H9 (cell line): ENCODE results near the gene AHNAK2. TPM values are rescaled to one million over a fixed set of nuclear protein-coding genes. Genes with fewer than 3 reads are reported as not detected.

ENCODE experiments used
- DNase-seq: peaks from one replicate; pipeline ENCODE4 v3.0.0-alpha.2; 2017
- H2AFZ ChIP-seq: one replicate; pipeline ENCODE4 v1.6.1; 2013; ENCODE audit warnings: mild to moderate bottlenecking, low read length, control low read depth, moderate library complexity
- H2AK5ac ChIP-seq: 2 replicates; pipeline ENCODE4 v1.6.1; 2013; ENCODE audit warnings: low read length, control low read depth, mixed read lengths; ENCODE audit not compliant: insufficient read length
- H2BK120ac ChIP-seq: one replicate; pipeline ENCODE4 v1.6.1; 2013; ENCODE audit warnings: low read depth, mild to moderate bottlenecking, low read length, control low read depth, inconsistent platforms; ENCODE audit not compliant: poor library complexity, severe bottlenecking
- H2BK12ac ChIP-seq: 2 replicates; pipeline ENCODE4 v1.6.1; 2013; ENCODE audit warnings: low read length, control low read depth, mixed read lengths, low read depth; ENCODE audit not compliant: insufficient read length
- H2BK15ac ChIP-seq: 2 replicates; pipeline ENCODE4 v1.6.1; 2013; ENCODE audit warnings: low read depth, low read length, control low read depth
- H2BK20ac ChIP-seq: one replicate; pipeline ENCODE4 v1.6.1; 2013; ENCODE audit warnings: low read depth, mild to moderate bottlenecking, low read length, control low read depth, inconsistent platforms; ENCODE audit not compliant: poor library complexity, severe bottlenecking
- H2BK5ac ChIP-seq: 2 replicates; pipeline ENCODE4 v1.6.1; 2013; ENCODE audit warnings: low read length, control low read depth, mixed read lengths; ENCODE audit not compliant: insufficient read length
- H3K14ac ChIP-seq: 2 replicates; pipeline ENCODE4 v1.6.1; 2013; ENCODE audit warnings: low read length, control low read depth; ENCODE audit not compliant: insufficient read depth
- H3K18ac ChIP-seq: 2 replicates; pipeline ENCODE4 v1.6.1; 2013; ENCODE audit warnings: low read depth, mild to moderate bottlenecking, mixed read lengths, low read length, control low read depth; ENCODE audit not compliant: insufficient read length
- H3K23ac ChIP-seq: 2 replicates; pipeline ENCODE4 v1.6.1; 2013; ENCODE audit warnings: low read length, control low read depth, mixed read lengths, low read depth; ENCODE audit not compliant: insufficient read length
- H3K23me2 ChIP-seq: 2 replicates; pipeline ENCODE4 v1.6.1; 2013; ENCODE audit warnings: low read depth, mild to moderate bottlenecking, mixed read lengths, low read length, control low read depth; ENCODE audit not compliant: insufficient read length, poor library complexity, severe bottlenecking
- H3K27ac ChIP-seq: 2 replicates; pipeline ENCODE4 v1.5.1; 2013; ENCODE audit warnings: low read length, control low read depth, mixed read lengths, low read depth; ENCODE audit not compliant: insufficient read length
- H3K27me3 ChIP-seq: 2 replicates; pipeline ENCODE4 v1.6.1; 2013; ENCODE audit warnings: low read length, control low read depth, inconsistent platforms; ENCODE audit not compliant: insufficient read depth
- H3K4ac ChIP-seq: 2 replicates; pipeline ENCODE4 v1.6.1; 2013; ENCODE audit warnings: low read depth, mild to moderate bottlenecking, control low read depth, inconsistent platforms, low read length, moderate library complexity
- H3K4me1 ChIP-seq: 2 replicates; pipeline ENCODE4 v1.6.1; 2013; ENCODE audit warnings: low read length, control low read depth, inconsistent platforms; ENCODE audit not compliant: insufficient read depth
- H3K4me2 ChIP-seq: 2 replicates; pipeline ENCODE4 v1.6.1; 2013; ENCODE audit warnings: low read length, control low read depth, mixed read lengths; ENCODE audit not compliant: insufficient read length, insufficient read depth
- H3K56ac ChIP-seq: 2 replicates; pipeline ENCODE4 v1.6.1; 2013; ENCODE audit warnings: low read depth, mild to moderate bottlenecking, mixed read lengths, low read length, control low read depth; ENCODE audit not compliant: insufficient read length
- H3K79me1 ChIP-seq: 2 replicates; pipeline ENCODE4 v1.6.1; 2013; ENCODE audit warnings: low read depth, mild to moderate bottlenecking, moderate library complexity, low read length, control low read depth, inconsistent platforms; ENCODE audit not compliant: insufficient read depth, poor library complexity, severe bottlenecking
- H3K79me2 ChIP-seq: 2 replicates; pipeline ENCODE4 v1.6.1; 2013; ENCODE audit warnings: low read length, control low read depth, inconsistent platforms; ENCODE audit not compliant: insufficient read depth
- H3K9ac ChIP-seq: 2 replicates; pipeline ENCODE4 v1.6.1; 2013; ENCODE audit warnings: low read length, control low read depth, mixed read lengths; ENCODE audit not compliant: insufficient read length; ENCODE audit errors: extremely low read depth
- H3K9me3 ChIP-seq: one replicate; pipeline ENCODE4 v1.6.1; 2013; ENCODE audit warnings: low read depth, low read length, inconsistent platforms; ENCODE audit not compliant: control insufficient read depth
- H3T11ph ChIP-seq: one replicate; pipeline ENCODE4 v1.6.1; 2013; ENCODE audit warnings: mild to moderate bottlenecking, low read length, control low read depth, inconsistent platforms
- H4K20me1 ChIP-seq: one replicate; pipeline ENCODE4 v1.6.1; 2013; ENCODE audit not compliant: control insufficient read depth, insufficient read length, insufficient read depth
- H4K5ac ChIP-seq: 2 replicates; pipeline ENCODE4 v1.6.1; 2013; ENCODE audit warnings: low read depth, mild to moderate bottlenecking, mixed read lengths, low read length, control low read depth; ENCODE audit not compliant: insufficient read length
- H4K8ac ChIP-seq: replicated peaks from 2 replicates; pipeline ENCODE4 v1.6.1; 2013; ENCODE audit warnings: low read length, control low read depth, mixed read lengths, low read depth; ENCODE audit not compliant: insufficient read length
- H4K91ac ChIP-seq: 2 replicates; pipeline ENCODE4 v1.6.1; 2013; ENCODE audit warnings: low read depth, mild to moderate bottlenecking, moderate library complexity, mixed read lengths, low read length, control low read depth; ENCODE audit not compliant: insufficient read length
- H3K27ac Mint-ChIP-seq, 3 experiments: 2 replicates in 2 of 3; 3 replicates in 1 of 3; pipeline ENCODE4 v1.8.0; 2020 to 2021; ENCODE audit warnings: mixed read lengths in 3 of 3, mild to moderate bottlenecking in 1 of 3, moderate library complexity in 1 of 3
- H3K27me3 Mint-ChIP-seq: 2 replicates; pipeline ENCODE4 v1.8.0; 2021; ENCODE audit warnings: low read depth, mild to moderate bottlenecking, moderate library complexity, mixed read lengths
- H3K36me3 Mint-ChIP-seq, 3 experiments: 2 replicates in 2 of 3; 3 replicates in 1 of 3; pipeline ENCODE4 v1.8.0; 2020 to 2021; ENCODE audit warnings: low read depth in 3 of 3, mixed read lengths in 3 of 3; ENCODE audit not compliant: insufficient read depth in 1 of 3
- H3K4me1 Mint-ChIP-seq, 2 experiments: 2 replicates each; pipeline ENCODE4 v1.8.0; 2020; ENCODE audit warnings: mixed read lengths in 2 of 2
- H3K4me3 Mint-ChIP-seq, 2 experiments: 2 replicates in 1 of 2; 3 replicates in 1 of 2; pipeline ENCODE4 v1.8.0; 2020 to 2021; ENCODE audit warnings: mild to moderate bottlenecking in 2 of 2, mixed read lengths in 2 of 2, moderate library complexity in 1 of 2
- H3K9me3 Mint-ChIP-seq, 2 experiments: 2 replicates in 1 of 2; 3 replicates in 1 of 2; pipeline ENCODE4 v1.8.0; 2020; ENCODE audit warnings: mild to moderate bottlenecking in 2 of 2, mixed read lengths in 2 of 2, moderate library complexity in 1 of 2
- CTCF ChIP-seq: fragments of 200-600 bp; sonication (generic); conservative IDR thresholded peaks from 3 replicates; pipeline ENCODE4 v1.8.0; 2021; ENCODE audit warnings: antibody characterized with exemption, mild to moderate bottlenecking
- WGBS: extraction: QIAGEN DNeasy Blood & Tissue Kit; methylation state at CpG from one replicate; pipeline ENCODE4 v1.1.7; 2013; ENCODE audit warnings: missing lambda C conversion rate, low lambda C conversion rate, mixed read lengths; ENCODE audit not compliant: insufficient read length; ENCODE audit errors: extremely low coverage; 5-methylcytosine and 5-hydroxymethylcytosine counted together
- total RNA-seq: library from RNA; stranded (reverse); gene quantifications from 2 replicates; pipeline ENCODE4 v1.2.1, GENCODE V29; 2021

The AHNAK2 gene
- total RNA-seq, 1 experiment from 2014 or later: 2.8 TPM

GRCh38 chr14:104937694-104938365 is 40.3 kb downstream of the AHNAK2 start:
- Histone ChIP-seq H3K4me2 (no peak overlapping the region), H3K9ac (no peak overlapping the region), H4K5ac (no peak overlapping the region), H2BK5ac (no peak overlapping the region), H3K4ac (no peak overlapping the region), H3K4me1 (no peaks in the 10 kb centered on the region), H4K91ac (no peak overlapping the region), H2AK5ac (no peak overlapping the region), H2BK20ac (no peak overlapping the region), H3K79me2 (no peaks in the 10 kb centered on the region), H2BK15ac (no peak overlapping the region), H3T11ph (no peak overlapping the region), H2BK120ac (no peak overlapping the region), H4K8ac (no peak overlapping the region), H4K20me1 (no peaks in the 10 kb centered on the region), H2BK12ac (no peak overlapping the region), H3K9me3 (no peaks in the 10 kb centered on the region), H3K27ac (no peak overlapping the region), H3K14ac (no peak overlapping the region), H2AFZ (no peak overlapping the region), H3K18ac (no peak overlapping the region), H3K23me2 (no peaks in the 10 kb centered on the region), H3K23ac (no peak overlapping the region), H3K27me3 (peaks cover 13% of the 10 kb centered on the region; the same call in 1 of the 2 replicates), H3K79me1 (no peaks in the 10 kb centered on the region), H3K56ac (no peak overlapping the region)
- Mint-ChIP-seq H3K27me3 (peaks cover 78% of the 10 kb centered on the region), H3K27ac (no peak overlapping the region), H3K36me3 (no peaks in the 10 kb centered on the region), H3K4me3 (no peak overlapping the region), H3K9me3 (peaks cover 0 to 6% of the 10 kb centered on the region in 2 experiments; a peak in 2 of 5 replicates), H3K4me1 (peaks cover 0 to 7% of the 10 kb centered on the region in 2 experiments; a peak in 2 of 4 replicates)
- no CpG with 5 or more reads among the region's 11 CpGs for whole genome bisulfite sequencing
- TF ChIP-seq CTCF: no peak
- DNase-seq: no peak
